ENCODE data around the gene PCDHA9.
A peak's percentile ranks its signal among the peaks of the same experiment; 100 is the strongest.
"Not testable (repeated sequence)": the region's sequence is repeated elsewhere in the genome, so short reads cannot be mapped to it uniquely, and the experiment has no call there.

The PCDHA9 gene

GRCh38 chr5:140842798-140843733 is 5.1 kb upstream of the PCDHA9 start:
- H3K27ac ChIP-seq (ENCODE audit: low read length), result no peak overlapping the region
- H3K27me3 ChIP-seq (ENCODE audit: insufficient read depth, low read length), result no peaks in the 10 kb centered on the region
- H3K9me3 ChIP-seq (ENCODE audit: insufficient read depth, low read depth, low read length), result peaks cover 24% of the 10 kb centered on the region; the same call in 1 of the 2 replicates
- no peak overlapping the region for H3K9ac ChIP-seq (ENCODE audit: low read depth, low read length)
- no peaks in the 10 kb centered on the region for H3K4me1 ChIP-seq (ENCODE audit: insufficient read depth, low read length)
- H3K4me3 ChIP-seq (ENCODE audit: low read length), result no peak overlapping the region
- H3K36me3 ChIP-seq (ENCODE audit: insufficient read depth, low read depth, low read length), result no peaks in the 10 kb centered on the region

GRCh38 chr5:140849831-140850634 is 1.9 kb downstream of the PCDHA9 start:
- H3K27ac ChIP-seq (ENCODE audit: low read length); H3K36me3 ChIP-seq (ENCODE audit: insufficient read depth, low read depth, low read length); H3K27me3 ChIP-seq (ENCODE audit: insufficient read depth, low read length): not testable (repeated sequence)

GRCh38 chr5:140855772-140856674 is 7.8 kb downstream of the PCDHA9 start, which contains the start of gene PCDHA10:
Gene PCDHA10 (plus strand): TSS chr5:140855897. CDS start chr5:140856049, 152 bp downstream.
- Histone ChIP-seq H3K27ac (ENCODE audit: low read length) (no peak within 1 kb of the TSS), H3K9ac (ENCODE audit: low read depth, low read length) (no peak within 1 kb of the TSS), H3K4me3 (ENCODE audit: low read length) (no peak within 1 kb of the TSS; the same call in 1 of the 2 replicates), H3K9me3 (ENCODE audit: insufficient read depth, low read depth, low read length) (peaks cover 23% of the 10 kb centered on the region), H3K36me3 (ENCODE audit: insufficient read depth, low read depth, low read length) (no peaks in the 10 kb centered on the region), H3K27me3 (ENCODE audit: insufficient read depth, low read length) (no peaks in the 10 kb centered on the region), H3K4me1 (ENCODE audit: insufficient read depth, low read length) (no peaks in the 10 kb centered on the region)

More at GRCh38 chr5:140849831-140850634, 1.9 kb downstream of the PCDHA9 start:
- not testable (repeated sequence) for H3K4me1 ChIP-seq (ENCODE audit: insufficient read depth, low read length); H3K9ac ChIP-seq (ENCODE audit: low read depth, low read length); H3K4me3 ChIP-seq (ENCODE audit: low read length); H3K9me3 ChIP-seq (ENCODE audit: insufficient read depth, low read depth, low read length)

- H3K36me3 ChIP-seq (ENCODE audit: insufficient read depth, low read depth, low read length), result no peaks in the 10 kb centered on the region
- H3K9me3 ChIP-seq (ENCODE audit: insufficient read depth, low read depth, low read length), result peaks cover 36% of the 10 kb centered on the region
- no peak overlapping the region for H3K4me3 ChIP-seq (ENCODE audit: low read length)
- H3K27ac ChIP-seq (ENCODE audit: low read length), result no peak overlapping the region
- H3K27me3 ChIP-seq (ENCODE audit: insufficient read depth, low read length), result no peaks in the 10 kb centered on the region
- no peak overlapping the region for H3K9ac ChIP-seq (ENCODE audit: low read depth, low read length)
- no peaks in the 10 kb centered on the region for H3K4me1 ChIP-seq (ENCODE audit: insufficient read depth, low read length)
Measured at GRCh38 chr5:140857177-140857986, 9.2 kb downstream of the PCDHA9 start.

GRCh38 chr5:140857987-140858240 is 9.7 kb downstream of the PCDHA9 start:
- Histone ChIP-seq H3K27me3 (ENCODE audit: insufficient read depth, low read length) (no peaks in the 10 kb centered on the region), H3K36me3 (ENCODE audit: insufficient read depth, low read depth, low read length) (no peaks in the 10 kb centered on the region), H3K27ac (ENCODE audit: low read length) (no peak overlapping the region), H3K9me3 (ENCODE audit: insufficient read depth, low read depth, low read length) (peaks cover 41% of the 10 kb centered on the region), H3K4me3 (ENCODE audit: low read length) (no peak overlapping the region), H3K9ac (ENCODE audit: low read depth, low read length) (no peak overlapping the region), H3K4me1 (ENCODE audit: insufficient read depth, low read length) (no peaks in the 10 kb centered on the region)

- Histone ChIP-seq H3K27me3 (ENCODE audit: insufficient read depth, low read length) (no peaks in the 10 kb centered on the region), H3K9me3 (ENCODE audit: insufficient read depth, low read depth, low read length) (peaks cover 44% of the 10 kb centered on the region), H3K4me3 (ENCODE audit: low read length) (no peak overlapping the region), H3K36me3 (ENCODE audit: insufficient read depth, low read depth, low read length) (no peaks in the 10 kb centered on the region), H3K4me1 (ENCODE audit: insufficient read depth, low read length) (no peaks in the 10 kb centered on the region), H3K27ac (ENCODE audit: low read length) (no peak overlapping the region), H3K9ac (ENCODE audit: low read depth, low read length) (no peak overlapping the region)
Measured at GRCh38 chr5:140862441-140863295, 14.5 kb downstream of the PCDHA9 start.

- peak within 1 kb of the TSS; percentile 63; the same call in 1 of the 2 replicates for H3K4me3 ChIP-seq (ENCODE audit: low read length)
- peak within 1 kb of the TSS; percentile 62; the same call in 1 of the 2 replicates for H3K9ac ChIP-seq (ENCODE audit: low read depth, low read length)
- no peaks in the 10 kb centered on the region for H3K27me3 ChIP-seq (ENCODE audit: insufficient read depth, low read length)
- H3K27ac ChIP-seq (ENCODE audit: low read length), result no peak within 1 kb of the TSS
- H3K4me1 ChIP-seq (ENCODE audit: insufficient read depth, low read length), result no peaks in the 10 kb centered on the region
- H3K36me3 ChIP-seq (ENCODE audit: insufficient read depth, low read depth, low read length), result no peaks in the 10 kb centered on the region
- H3K9me3 ChIP-seq (ENCODE audit: insufficient read depth, low read depth, low read length), result peaks cover 23% of the 10 kb centered on the region; the same call in 1 of the 2 replicates
Measured at GRCh38 chr5:140868721-140869554, 20.8 kb downstream of the PCDHA9 start, which contains the start of gene PCDHA11. Gene PCDHA11 (plus strand): TSS chr5:140868957. CDS start chr5:140869104, 147 bp downstream.

- Histone ChIP-seq H3K27ac (ENCODE audit: low read length) (no peak overlapping the region), H3K9me3 (ENCODE audit: insufficient read depth, low read depth, low read length) (peaks cover 23% of the 10 kb centered on the region; the same call in 1 of the 2 replicates), H3K9ac (ENCODE audit: low read depth, low read length) (peak overlapping the region; percentile 62; the same call in 1 of the 2 replicates), H3K4me3 (ENCODE audit: low read length) (peak overlapping the region; percentile 63; the same call in 1 of the 2 replicates), H3K36me3 (ENCODE audit: insufficient read depth, low read depth, low read length) (no peaks in the 10 kb centered on the region), H3K4me1 (ENCODE audit: insufficient read depth, low read length) (no peaks in the 10 kb centered on the region), H3K27me3 (ENCODE audit: insufficient read depth, low read length) (no peaks in the 10 kb centered on the region)
Measured at GRCh38 chr5:140869555-140869886, 21.3 kb downstream of the PCDHA9 start.

GRCh38 chr5:140870221-140871201 is 22.3 kb downstream of the PCDHA9 start:
- no peak overlapping the region for H3K9ac ChIP-seq (ENCODE audit: low read depth, low read length)
- peaks cover 18% of the 10 kb centered on the region; the same call in 1 of the 2 replicates for H3K9me3 ChIP-seq (ENCODE audit: insufficient read depth, low read depth, low read length)
- H3K36me3 ChIP-seq (ENCODE audit: insufficient read depth, low read depth, low read length), result no peaks in the 10 kb centered on the region
- H3K27ac ChIP-seq (ENCODE audit: low read length), result no peak overlapping the region
- H3K4me1 ChIP-seq (ENCODE audit: insufficient read depth, low read length), result no peaks in the 10 kb centered on the region
- H3K4me3 ChIP-seq (ENCODE audit: low read length), result no peak overlapping the region
- no peaks in the 10 kb centered on the region for H3K27me3 ChIP-seq (ENCODE audit: insufficient read depth, low read length)

Measured in iPS-20b (cell line).